H1 (cell line): ENCODE data around the gene PRDX3. TPM values are rescaled to one million over a fixed set of nuclear protein-coding genes. Genes with fewer than 3 reads are reported as not detected.

Source experiments
- CTCF ChIA-PET: fragments of 300-600 bp; sonication (Branson Sonifier 250); formaldehyde crosslinking; loops from one replicate; lab custom pipeline; 2021; ENCODE audit not compliant: partially characterized antibody; lab: Charles Lee
- POLR2A ChIA-PET: fragments of 300-600 bp; sonication (Branson Sonifier 250); formaldehyde crosslinking; loops from one replicate; lab custom pipeline; 2021; ENCODE audit warnings: inconsistent platforms; ENCODE audit not compliant: partially characterized antibody; lab: Charles Lee
- DNase-seq, 2 experiments: peaks; one replicate each; pipeline versions ENCODE4 v3.0.0 to v3.0.0-alpha.2; 2010 to 2022; ENCODE audit warnings: low spot score in 2 of 2, low read depth in 1 of 2, mixed read lengths in 1 of 2
- FAIRE-seq: peaks from 2 replicates; lab custom pipeline; 2011; peaks lifted over from hg19 to GRCh38; lab: Jason Lieb, UNC
- H2AFZ ChIP-seq: 2 replicates; pipeline ENCODE4 v1.8.1; 2012; ENCODE audit warnings: low read length, inconsistent platforms
- H2AK5ac ChIP-seq: 2 replicates; pipeline ENCODE4 v1.6.1; 2013; ENCODE audit warnings: low read depth, low read length
- H2BK120ac ChIP-seq: replicated peaks from 2 replicates; pipeline ENCODE3; 2013; ENCODE audit warnings: low read depth, low read length, inconsistent platforms
- H2BK12ac ChIP-seq: 2 replicates; pipeline ENCODE4 v1.6.1; 2013; ENCODE audit warnings: low read depth, low read length
- H2BK15ac ChIP-seq: 2 replicates; pipeline ENCODE4 v1.6.1; 2013; ENCODE audit warnings: low read length
- H2BK20ac ChIP-seq: 2 replicates; pipeline ENCODE4 v1.6.1; 2013; ENCODE audit warnings: low read length
- H2BK5ac ChIP-seq: 2 replicates; pipeline ENCODE4 v1.6.1; 2013; ENCODE audit warnings: low read depth, low read length
- H3K14ac ChIP-seq: 2 replicates; pipeline ENCODE4 v1.6.1; 2013; ENCODE audit warnings: inconsistent platforms; ENCODE audit not compliant: insufficient read length
- H3K18ac ChIP-seq: 2 replicates; pipeline ENCODE4 v1.6.1; 2013; ENCODE audit warnings: low read length; ENCODE audit errors: extremely low read depth
- H3K23ac ChIP-seq: 2 replicates; pipeline ENCODE4 v1.6.1; 2013; ENCODE audit warnings: inconsistent platforms; ENCODE audit not compliant: insufficient read length
- H3K23me2 ChIP-seq: 2 replicates; pipeline ENCODE4 v1.6.1; 2013; ENCODE audit warnings: low read depth, low read length
- H3K27ac ChIP-seq: 2 replicates; pipeline ENCODE4 v1.6.1; 2011; ENCODE audit warnings: low read depth, low read length, inconsistent platforms
- H3K27me3 ChIP-seq, 4 experiments: replicated peaks in 1 of 4; 1 replicate in 1 of 4; 2 replicates in 3 of 4; pipeline versions ENCODE4 v1.6.1 to v1.8.1; 2011 to 2013; ENCODE audit warnings: low read length in 3 of 4, mild to moderate bottlenecking in 3 of 4, inconsistent platforms in 2 of 4, mixed read lengths in 2 of 4, moderate library complexity in 1 of 4; ENCODE audit not compliant: control insufficient read depth in 3 of 4, insufficient read depth in 3 of 4; ENCODE audit errors: extremely low read depth in 1 of 4
- H3K36me3 ChIP-seq, 4 experiments: 2 replicates each; pipeline versions ENCODE4 v1.6.1 to v1.8.1; 2011 to 2013; ENCODE audit warnings: mild to moderate bottlenecking in 4 of 4, low read length in 3 of 4, moderate library complexity in 2 of 4, control low read depth in 1 of 4, inconsistent platforms in 1 of 4; ENCODE audit not compliant: insufficient read depth in 4 of 4, control insufficient read depth in 2 of 4
- H3K4ac ChIP-seq: replicated peaks from 2 replicates; pipeline ENCODE3; 2013; ENCODE audit warnings: low read length, low read depth, mixed read lengths, inconsistent platforms; ENCODE audit not compliant: insufficient read length
- H3K4me1 ChIP-seq, 4 experiments: replicated peaks in 1 of 4; 1 replicate in 1 of 4; 2 replicates in 3 of 4; pipeline versions ENCODE4 v1.6.1 to v1.8.1; 2011 to 2013; ENCODE audit warnings: low read length in 3 of 4, inconsistent platforms in 2 of 4, mixed read lengths in 1 of 4; ENCODE audit not compliant: insufficient read depth in 4 of 4, control insufficient read depth in 3 of 4
- H3K4me2 ChIP-seq, 2 experiments: 2 replicates each; pipeline versions ENCODE4 v1.6.1 to v1.8.1; 2011 to 2013; ENCODE audit warnings: low read depth in 2 of 2, low read length in 2 of 2, control low read depth in 1 of 2, inconsistent platforms in 1 of 2, mild to moderate bottlenecking in 1 of 2; ENCODE audit not compliant: insufficient read depth in 1 of 2
- H3K4me3 ChIP-seq, 4 experiments: fragments of 200-600, 300-600 bp in 1 of 4; sonication (generic), shearing (Covaris generic), sonication (Bioruptor Twin) in 1 of 4; 2 replicates each; pipeline versions ENCODE4 v1.5.1 to v1.8.1; 2011 to 2016; ENCODE audit warnings: low read length in 4 of 4, low read depth in 3 of 4, control low read depth in 2 of 4, inconsistent platforms in 2 of 4, mild to moderate bottlenecking in 2 of 4, mixed read lengths in 1 of 4, moderate library complexity in 1 of 4; ENCODE audit not compliant: insufficient read depth in 2 of 4; ENCODE audit errors: extremely low read depth in 1 of 4
- H3K56ac ChIP-seq: replicated peaks from 2 replicates; pipeline ENCODE3; 2013; ENCODE audit warnings: low read depth, mild to moderate bottlenecking, mixed read lengths, low read length, inconsistent platforms; ENCODE audit not compliant: insufficient read length
- H3K79me1 ChIP-seq: 2 replicates; pipeline ENCODE4 v1.6.1; 2013; ENCODE audit warnings: low read depth, low read length, control low read depth
- H3K79me2 ChIP-seq, 2 experiments: 2 replicates each; pipeline versions ENCODE4 v1.6.1 to v1.8.1; 2012 to 2013; ENCODE audit warnings: low read length in 2 of 2, mild to moderate bottlenecking in 2 of 2, inconsistent platforms in 1 of 2; ENCODE audit not compliant: insufficient read depth in 2 of 2, control insufficient read depth in 1 of 2
- H3K9ac ChIP-seq, 4 experiments: replicated peaks in 1 of 4; 1 replicate in 1 of 4; 2 replicates in 3 of 4; pipeline versions ENCODE4 v1.6.1 to v1.8.1; 2011 to 2013; ENCODE audit warnings: low read depth in 3 of 4, low read length in 3 of 4, control low read depth in 2 of 4, mild to moderate bottlenecking in 2 of 4, moderate library complexity in 2 of 4, inconsistent platforms in 1 of 4; ENCODE audit errors: extremely low read depth in 1 of 4
- H3K9me3 ChIP-seq, 2 experiments: 2 replicates each; pipeline versions ENCODE4 v1.6.1 to v1.8.1; 2012 to 2013; ENCODE audit warnings: mild to moderate bottlenecking in 2 of 2, moderate library complexity in 2 of 2, control low read depth in 1 of 2, inconsistent platforms in 1 of 2, low read depth in 1 of 2, low read length in 1 of 2, mixed read lengths in 1 of 2; ENCODE audit not compliant: insufficient read depth in 2 of 2
- H4K20me1 ChIP-seq, 2 experiments: replicated peaks in 1 of 2; 2 replicates each; pipeline versions ENCODE3 to v1.8.1; 2011 to 2013; ENCODE audit warnings: inconsistent platforms in 2 of 2, low read length in 2 of 2, mild to moderate bottlenecking in 1 of 2; ENCODE audit not compliant: insufficient read depth in 2 of 2, control insufficient read depth in 1 of 2
- H4K5ac ChIP-seq: 2 replicates; pipeline ENCODE4 v1.6.1; 2013; ENCODE audit warnings: low read length, low read depth, mixed read lengths, inconsistent platforms; ENCODE audit not compliant: insufficient read length
- H4K8ac ChIP-seq: 2 replicates; pipeline ENCODE4 v1.8.0; 2013; ENCODE audit warnings: mild to moderate bottlenecking, moderate library complexity, low read length, inconsistent platforms; ENCODE audit not compliant: insufficient read depth; ENCODE audit errors: extremely low read depth
- H4K91ac ChIP-seq: replicated peaks from 2 replicates; pipeline ENCODE3; 2013; ENCODE audit warnings: low read length, mixed read lengths, inconsistent platforms; ENCODE audit not compliant: insufficient read length
- BRCA1 ChIP-seq: IDR thresholded peaks from 2 replicates; pipeline ENCODE4 v1.6.1; 2012; ENCODE audit warnings: low read depth, low read length, improper control_type of control experiment
- CHD1 ChIP-seq: IDR thresholded peaks from 2 replicates; pipeline ENCODE4 v1.6.1; 2012; ENCODE audit warnings: low read depth, low read length, improper control_type of control experiment
- HDAC2 ChIP-seq, 2 experiments: fragments of 300-600 bp in 1 of 2; sonication (generic) in 1 of 2; IDR thresholded peaks; 2 replicates each; pipeline ENCODE4 v1.6.1; 2011 to 2012; ENCODE audit warnings: low read depth in 2 of 2, low read length in 2 of 2, mild to moderate bottlenecking in 2 of 2, moderate library complexity in 2 of 2, borderline replicate concordance in 1 of 2, inconsistent platforms in 1 of 2
- JUND ChIP-seq: IDR thresholded peaks from 2 replicates; pipeline ENCODE4 v1.6.1; 2011; ENCODE audit warnings: mild to moderate bottlenecking, improper control_type of control experiment, low read length
- KDM4A ChIP-seq: IDR thresholded peaks from one replicate; pipeline ENCODE4 v1.7.1; 2012; ENCODE audit warnings: low read depth, mild to moderate bottlenecking, moderate library complexity, low read length, inconsistent platforms; ENCODE audit not compliant: severe bottlenecking
- KDM5A ChIP-seq: fragments of 200-600 bp; IDR thresholded peaks from 2 replicates; pipeline ENCODE4 v1.7.1; 2012; ENCODE audit warnings: mild to moderate bottlenecking, low read length, inconsistent platforms, mixed read lengths
- RAD21 ChIP-seq, 2 experiments: IDR thresholded peaks in 1 of 2; conservative IDR thresholded peaks in 1 of 2; 2 replicates each; pipeline ENCODE4 v1.6.1; 2011; ENCODE audit warnings: low read depth in 2 of 2, low read length in 2 of 2, improper control_type of control experiment in 1 of 2, inconsistent platforms in 1 of 2, mild to moderate bottlenecking in 1 of 2, moderate library complexity in 1 of 2
- RXRA ChIP-seq: IDR thresholded peaks from 2 replicates; pipeline ENCODE4 v1.6.1; 2011; ENCODE audit warnings: low read depth, mild to moderate bottlenecking, low read length, moderate library complexity; ENCODE audit not compliant: insufficient read depth
- SP4 ChIP-seq: IDR thresholded peaks from 2 replicates; pipeline ENCODE4 v1.6.1; 2012; ENCODE audit warnings: low read length, inconsistent platforms
- SRF ChIP-seq: IDR thresholded peaks from 2 replicates; pipeline ENCODE4 v1.6.1; 2011; ENCODE audit warnings: mild to moderate bottlenecking, low read depth, low read length, moderate library complexity
- WGBS, 2 experiments: shearing (Covaris generic) in 1 of 2; methylation state at CpG; one replicate each; pipeline versions ENCODE4 v1.1.6 to v1.1.7; 2013 to 2015; ENCODE audit warnings: low lambda C conversion rate in 2 of 2, mixed read lengths in 2 of 2, inconsistent platforms in 1 of 2, low coverage in 1 of 2, missing lambda C conversion rate in 1 of 2; ENCODE audit not compliant: insufficient replicate concordance in 2 of 2, insufficient coverage in 1 of 2, insufficient read length in 1 of 2; ENCODE audit errors: extremely low coverage in 1 of 2, missing lambda C conversion rate in 1 of 2; 5-methylcytosine and 5-hydroxymethylcytosine counted together
- polyA plus RNA-seq, 7 experiments: library from polyadenylated mRNA; depleted of rRNA in 3 of 7; stranded (reverse) in 5 of 7; unstranded in 2 of 7; fragments of >200 nt in 5 of 7; fragments of 200-250 nt in 2 of 7; gene quantifications; 1 replicate in 5 of 7; 2 replicates in 1 of 7; 4 replicates in 1 of 7; pipeline versions ENCODE4 v1.2.1 to v1.2.3, GENCODE V29; 2011 to 2013; ENCODE audit warnings: missing spikeins in 2 of 7, mixed read lengths in 2 of 7
- total RNA-seq: library from RNA; stranded (reverse); fragmentation: NEBNext Ultra II Directional; extraction: Animal tissue kit (Norgen Biotek cat#: 25700); gene quantifications from 2 replicates; pipeline ENCODE4 v1.2.1, GENCODE V29; 2021
- TF ChIP-seq, protein P1 (sequence below), 3 experiments: IDR thresholded peaks; 1 replicate in 2 of 3; 2 replicates in 1 of 3; pipeline versions ENCODE4 v1.5.1 to v1.6.1; 2011; ENCODE audit warnings: low read length in 3 of 3, mild to moderate bottlenecking in 3 of 3, inconsistent platforms in 2 of 3, low read depth in 1 of 3, moderate library complexity in 1 of 3; ENCODE audit not compliant: insufficient read depth in 1 of 3; ENCODE audit errors: control extremely low read depth in 1 of 3

The PRDX3 gene
- total and polyA plus RNA-seq, 2 of the 8 experiments (the other 6 are each of a cell fraction or from before 2014, with no cell fraction given): 201 to 208 TPM

DNA sequence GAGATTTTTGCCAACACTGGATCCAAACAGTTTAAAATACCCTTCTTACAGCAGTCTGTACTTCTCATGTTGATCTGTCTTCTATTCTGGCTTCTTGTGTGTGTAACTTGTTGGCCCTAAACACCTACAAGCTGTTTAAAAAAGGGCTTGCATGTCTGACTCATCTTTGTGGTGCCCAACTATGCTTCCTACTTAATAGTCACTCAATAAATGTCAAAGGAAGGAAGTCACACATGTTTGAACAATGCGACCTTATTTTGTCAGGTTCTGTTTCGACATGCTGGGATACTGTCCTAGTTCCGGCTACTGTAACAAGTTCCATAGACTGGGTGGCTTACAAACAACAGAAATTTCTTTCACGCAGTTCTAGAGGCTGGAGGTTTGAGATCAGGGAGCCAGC is 19.3 kb upstream of the PRDX3 start:
- Histone ChIP-seq H3K36me3 (no peaks in the 10 kb centered on the region), H2AFZ (no peak overlapping the region), H3K4me2 (no peak overlapping the region), H4K8ac (no peak overlapping the region), H3K4me3 (no peak overlapping the region), H3K27ac (no peak overlapping the region), H2BK120ac (no peak overlapping the region), H3K23ac (no peak overlapping the region), H3K79me1 (no peaks in the 10 kb centered on the region), H4K91ac (no peak overlapping the region), H2BK15ac (no peak overlapping the region), H2BK12ac (no peak overlapping the region), H2AK5ac (no peak overlapping the region), H3K4ac (no peak overlapping the region), H3K14ac (no peak overlapping the region), H3K56ac (no peak overlapping the region), H4K20me1 (no peaks in the 10 kb centered on the region), H3K79me2 (no peaks in the 10 kb centered on the region), H3K9me3 (no peaks in the 10 kb centered on the region), H3K23me2 (no peaks in the 10 kb centered on the region), H3K18ac (no peak overlapping the region), H3K4me1 (peaks cover 0 to 3% (median 0%) of the 10 kb centered on the region in 4 experiments; a peak in 1 of 7 replicates), H3K9ac (no peak overlapping the region), H4K5ac (no peak overlapping the region), H3K27me3 (no peaks in the 10 kb centered on the region), H2BK20ac (no peak overlapping the region), H2BK5ac (no peak overlapping the region)
- CTCF ChIA-PET: interaction anchor here (0.6 to 10.9 kb wide), 46 partner anchors 9 to 430 kb away, joined by 3 to 272 read pairs (median 7); partner anchors contain the start of gene GRK5
- POLR2A ChIA-PET: interaction anchor here (0.6 to 0.7 kb wide), 2 partner anchors 9 to 98 kb away, joined by 3 to 4 read pairs; partner anchors contain the start of gene GRK5
- 94% methylated on average over 4 of the region's 4 CpGs; no CpG with 5 or more reads in 1 of the 2 experiments for WGBS, 2 experiments
- FAIRE-seq (no peak), DNase-seq (no peak)
- TF ChIP-seq RXRA (no peak), RAD21 (IDR thresholded peaks at IDR 0.05 in 1 of 2, conservative IDR thresholded peaks at IDR 0.05 in 1 of 2; ENCODE audit: low read depth in 2 of 2, low read length in 2 of 2) (no peak), KDM4A (no peak), SRF (no peak), SP4 (no peak), JUND (no peak), BRCA1 (no peak), CHD1 (no peak), HDAC2 (IDR thresholded peaks at IDR 0.05; ENCODE audit: borderline replicate concordance in 1 of 2, low read depth in 2 of 2, low read length in 2 of 2) (no peak), KDM5A (no peak)
- TF ChIP-seq, protein P1, sequence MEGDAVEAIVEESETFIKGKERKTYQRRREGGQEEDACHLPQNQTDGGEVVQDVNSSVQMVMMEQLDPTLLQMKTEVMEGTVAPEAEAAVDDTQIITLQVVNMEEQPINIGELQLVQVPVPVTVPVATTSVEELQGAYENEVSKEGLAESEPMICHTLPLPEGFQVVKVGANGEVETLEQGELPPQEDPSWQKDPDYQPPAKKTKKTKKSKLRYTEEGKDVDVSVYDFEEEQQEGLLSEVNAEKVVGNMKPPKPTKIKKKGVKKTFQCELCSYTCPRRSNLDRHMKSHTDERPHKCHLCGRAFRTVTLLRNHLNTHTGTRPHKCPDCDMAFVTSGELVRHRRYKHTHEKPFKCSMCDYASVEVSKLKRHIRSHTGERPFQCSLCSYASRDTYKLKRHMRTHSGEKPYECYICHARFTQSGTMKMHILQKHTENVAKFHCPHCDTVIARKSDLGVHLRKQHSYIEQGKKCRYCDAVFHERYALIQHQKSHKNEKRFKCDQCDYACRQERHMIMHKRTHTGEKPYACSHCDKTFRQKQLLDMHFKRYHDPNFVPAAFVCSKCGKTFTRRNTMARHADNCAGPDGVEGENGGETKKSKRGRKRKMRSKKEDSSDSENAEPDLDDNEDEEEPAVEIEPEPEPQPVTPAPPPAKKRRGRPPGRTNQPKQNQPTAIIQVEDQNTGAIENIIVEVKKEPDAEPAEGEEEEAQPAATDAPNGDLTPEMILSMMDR (IDR thresholded peaks at IDR 0.05; ENCODE audit: control extremely low read depth in 1 of 3, insufficient read depth in 1 of 3, low read depth in 1 of 3, low read length in 3 of 3): no peak
